GM12878 (cell line): ENCODE data around the gene KIF15. TPM values are rescaled to one million over a fixed set of nuclear protein-coding genes. Genes with fewer than 3 reads are reported as not detected.

Experiments
- NFIC ChIP-seq: IDR thresholded peaks from 2 replicates; pipeline ENCODE4 v1.6.1; 2012; ENCODE audit warnings: low read depth, mild to moderate bottlenecking, inconsistent platforms, low read length, moderate library complexity
- polyA plus RNA-seq, 11 experiments: library from polyadenylated mRNA; depleted of rRNA in 4 of 11; unstranded in 6 of 11; stranded (reverse) in 5 of 11; fragments of >200 nt; fragmentation: Nextera tagmentation in 4 of 11; fragmentation: Illumina TruSeq in 1 of 11; extraction: Ambion mirVana in 4 of 11; extraction: Trizol in 1 of 11; gene quantifications; 1 replicate in 1 of 11; 2 replicates in 10 of 11; pipeline versions ENCODE4 v1.2.1 to v1.2.3, GENCODE V29; 2011 to 2016; ENCODE audit warnings: inconsistent platforms in 2 of 11, missing spikeins in 2 of 11, low read depth in 1 of 11
- total RNA-seq, 4 experiments: library from RNA; depleted of rRNA in 3 of 4; stranded (reverse); fragments of >200 nt in 3 of 4; fragmentation: Illumina TruSeq in 1 of 4; extraction: Trizol in 1 of 4; gene quantifications; 2 replicates each; pipeline versions ENCODE4 v1.2.1 to v1.2.3, GENCODE V29; 2013 to 2021
- TF ChIP-seq, protein P1 (sequence below): fragments of 450-650 bp; formaldehyde crosslinking; IDR thresholded peaks from 2 replicates; pipeline ENCODE4 v1.4.0; 2022; ENCODE audit warnings: mild to moderate bottlenecking, moderate library complexity
- TF ChIP-seq, protein P2 (sequence below): fragments of 450-650 bp; IDR thresholded peaks from 2 replicates; pipeline ENCODE4 v1.6.1; 2018; ENCODE audit warnings: borderline replicate concordance, mild to moderate bottlenecking; ENCODE audit not compliant: partially characterized antibody
- TF ChIP-seq, protein P3 (sequence below), 3 experiments: IDR thresholded peaks in 2 of 3; conservative IDR thresholded peaks in 1 of 3; 2 replicates each; pipeline ENCODE4 v1.5.1; 2011; ENCODE audit warnings: low read depth in 3 of 3, low read length in 3 of 3, mild to moderate bottlenecking in 3 of 3, control low read depth in 2 of 3, moderate library complexity in 2 of 3, inconsistent platforms in 1 of 3, mixed read lengths in 1 of 3; ENCODE audit not compliant: control insufficient read depth in 2 of 3, insufficient read depth in 1 of 3; ENCODE audit errors: extremely low read depth in 1 of 3

The KIF15 gene
- total and polyA plus RNA-seq, 10 of the 15 experiments (the other 5 are each of a cell fraction or from before 2014, with no cell fraction given) = 12.3 to 51.8 (median 26.0) TPM

DNA sequence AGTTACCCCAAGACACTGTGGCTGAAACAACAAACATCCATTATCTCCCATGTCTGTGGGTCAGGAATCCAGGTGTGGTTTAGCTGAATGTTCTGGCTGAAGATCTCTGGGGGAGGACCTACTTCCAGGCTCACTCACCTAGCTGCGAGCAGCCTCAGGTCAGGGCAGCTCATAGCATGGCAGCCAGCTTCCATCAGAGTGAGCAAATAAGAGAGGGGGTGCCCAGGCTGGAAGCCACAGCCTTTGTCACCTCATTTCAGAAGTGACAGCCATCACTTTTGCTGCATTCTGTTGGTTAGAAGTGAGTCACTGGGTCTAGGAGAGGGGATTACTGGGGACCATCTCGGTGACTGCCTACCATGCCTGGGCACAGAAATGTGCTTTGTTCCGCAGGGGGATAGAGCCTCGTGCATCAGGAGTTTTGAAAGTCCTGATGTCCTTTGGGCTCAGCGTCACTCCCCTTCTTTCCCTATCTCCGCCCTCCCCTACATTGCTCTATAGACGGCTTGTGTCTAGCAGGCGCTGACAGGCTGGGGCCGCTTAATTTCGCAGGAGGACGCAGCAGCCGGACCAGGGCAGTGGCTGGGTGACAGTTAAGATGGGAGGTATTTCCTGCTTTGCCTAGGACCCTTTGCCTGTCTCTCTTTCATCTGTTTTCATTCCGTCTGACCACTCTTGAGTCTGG is 138.2 kb downstream of the KIF15 start (continued):
- TF ChIP-seq, protein P1, sequence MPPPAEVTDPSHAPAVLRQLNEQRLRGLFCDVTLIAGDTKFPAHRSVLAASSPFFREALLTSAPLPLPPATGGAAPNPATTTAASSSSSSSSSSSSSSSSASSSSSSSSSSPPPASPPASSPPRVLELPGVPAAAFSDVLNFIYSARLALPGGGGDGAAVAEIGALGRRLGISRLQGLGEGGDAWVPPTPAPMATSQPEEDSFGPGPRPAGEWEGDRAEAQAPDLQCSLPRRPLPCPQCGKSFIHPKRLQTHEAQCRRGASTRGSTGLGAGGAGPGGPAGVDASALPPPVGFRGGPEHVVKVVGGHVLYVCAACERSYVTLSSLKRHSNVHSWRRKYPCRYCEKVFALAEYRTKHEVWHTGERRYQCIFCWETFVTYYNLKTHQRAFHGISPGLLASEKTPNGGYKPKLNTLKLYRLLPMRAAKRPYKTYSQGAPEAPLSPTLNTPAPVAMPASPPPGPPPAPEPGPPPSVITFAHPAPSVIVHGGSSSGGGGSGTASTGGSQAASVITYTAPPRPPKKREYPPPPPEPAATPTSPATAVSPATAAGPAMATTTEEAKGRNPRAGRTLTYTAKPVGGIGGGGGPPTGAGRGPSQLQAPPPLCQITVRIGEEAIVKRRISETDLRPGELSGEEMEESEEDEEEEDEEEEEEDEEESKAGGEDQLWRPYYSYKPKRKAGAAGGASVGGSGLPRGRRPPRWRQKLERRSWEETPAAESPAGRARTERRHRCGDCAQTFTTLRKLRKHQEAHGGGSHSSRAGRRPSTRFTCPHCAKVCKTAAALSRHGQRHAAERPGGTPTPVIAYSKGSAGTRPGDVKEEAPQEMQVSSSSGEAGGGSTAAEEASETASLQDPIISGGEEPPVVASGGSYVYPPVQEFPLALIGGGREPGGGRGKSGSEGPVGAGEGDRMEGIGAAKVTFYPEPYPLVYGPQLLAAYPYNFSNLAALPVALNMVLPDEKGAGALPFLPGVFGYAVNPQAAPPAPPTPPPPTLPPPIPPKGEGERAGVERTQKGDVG (CRISPR knock-in tag) = no peak
- TF ChIP-seq NFIC = no peak
- TF ChIP-seq, protein P2, sequence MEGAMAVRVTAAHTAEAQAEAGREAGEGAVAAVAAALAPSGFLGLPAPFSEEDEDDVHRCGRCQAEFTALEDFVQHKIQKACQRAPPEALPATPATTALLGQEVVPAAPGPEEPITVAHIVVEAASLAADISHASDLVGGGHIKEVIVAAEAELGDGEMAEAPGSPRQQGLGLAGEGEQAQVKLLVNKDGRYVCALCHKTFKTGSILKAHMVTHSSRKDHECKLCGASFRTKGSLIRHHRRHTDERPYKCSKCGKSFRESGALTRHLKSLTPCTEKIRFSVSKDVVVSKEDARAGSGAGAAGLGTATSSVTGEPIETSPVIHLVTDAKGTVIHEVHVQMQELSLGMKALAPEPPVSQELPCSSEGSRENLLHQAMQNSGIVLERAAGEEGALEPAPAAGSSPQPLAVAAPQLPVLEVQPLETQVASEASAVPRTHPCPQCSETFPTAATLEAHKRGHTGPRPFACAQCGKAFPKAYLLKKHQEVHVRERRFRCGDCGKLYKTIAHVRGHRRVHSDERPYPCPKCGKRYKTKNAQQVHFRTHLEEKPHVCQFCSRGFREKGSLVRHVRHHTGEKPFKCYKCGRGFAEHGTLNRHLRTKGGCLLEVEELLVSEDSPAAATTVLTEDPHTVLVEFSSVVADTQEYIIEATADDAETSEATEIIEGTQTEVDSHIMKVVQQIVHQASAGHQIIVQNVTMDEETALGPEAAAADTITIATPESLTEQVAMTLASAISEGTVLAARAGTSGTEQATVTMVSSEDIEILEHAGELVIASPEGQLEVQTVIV = no peak
- TF ChIP-seq, protein P3, sequence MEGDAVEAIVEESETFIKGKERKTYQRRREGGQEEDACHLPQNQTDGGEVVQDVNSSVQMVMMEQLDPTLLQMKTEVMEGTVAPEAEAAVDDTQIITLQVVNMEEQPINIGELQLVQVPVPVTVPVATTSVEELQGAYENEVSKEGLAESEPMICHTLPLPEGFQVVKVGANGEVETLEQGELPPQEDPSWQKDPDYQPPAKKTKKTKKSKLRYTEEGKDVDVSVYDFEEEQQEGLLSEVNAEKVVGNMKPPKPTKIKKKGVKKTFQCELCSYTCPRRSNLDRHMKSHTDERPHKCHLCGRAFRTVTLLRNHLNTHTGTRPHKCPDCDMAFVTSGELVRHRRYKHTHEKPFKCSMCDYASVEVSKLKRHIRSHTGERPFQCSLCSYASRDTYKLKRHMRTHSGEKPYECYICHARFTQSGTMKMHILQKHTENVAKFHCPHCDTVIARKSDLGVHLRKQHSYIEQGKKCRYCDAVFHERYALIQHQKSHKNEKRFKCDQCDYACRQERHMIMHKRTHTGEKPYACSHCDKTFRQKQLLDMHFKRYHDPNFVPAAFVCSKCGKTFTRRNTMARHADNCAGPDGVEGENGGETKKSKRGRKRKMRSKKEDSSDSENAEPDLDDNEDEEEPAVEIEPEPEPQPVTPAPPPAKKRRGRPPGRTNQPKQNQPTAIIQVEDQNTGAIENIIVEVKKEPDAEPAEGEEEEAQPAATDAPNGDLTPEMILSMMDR (IDR thresholded peaks at IDR 0.05 in 2 of 3, conservative IDR thresholded peaks at IDR 0.05 in 1 of 3; ENCODE audit: control insufficient read depth in 2 of 3, extremely low read depth in 1 of 3, insufficient read depth in 1 of 3, low read depth in 3 of 3, low read length in 3 of 3) = no peak
